Esophagus squamous epithelium (tissue), 5 donors: Measurements from ENCODE around the gene C1orf141. TPM values are rescaled to one million over a fixed set of nuclear protein-coding genes. Genes with fewer than 3 reads are reported as not detected.
"Not testable (repeated sequence)": the region's sequence is repeated elsewhere in the genome, so short reads cannot be mapped to it uniquely, and the experiment has no call there.

Source experiments
- DNase-seq: peaks from one replicate; lab custom pipeline; 2025; lab: John Stamatoyannopoulos, UW
- H3K27ac ChIP-seq, 4 donors: fragments of 200-600 bp; sonication (generic); one replicate each; pipeline ENCODE4 v1.5.1; 2016 to 2019; ENCODE audit warnings: mild to moderate bottlenecking in 1 of 4
- H3K27me3 ChIP-seq, 4 donors: fragments of 200-600 bp; sonication (generic); 1 replicate in 3 of 4; 2 replicates in 1 of 4; pipeline versions ENCODE4 v1.5.1 to v1.6.0; 2017 to 2021; ENCODE audit warnings: antibody characterized with exemption in 1 of 4
- H3K36me3 ChIP-seq, 3 donors: fragments of 200-600 bp; sonication (generic); one replicate each; pipeline ENCODE4 v1.5.1; 2016 to 2019
- H3K4me1 ChIP-seq, 3 donors: fragments of 200-600 bp; sonication (generic); one replicate each; pipeline ENCODE4 v1.5.1; 2017 to 2019
- H3K4me3 ChIP-seq, 4 donors: fragments of 200-600 bp; sonication (generic); 1 replicate in 3 of 4; 2 replicates in 1 of 4; pipeline ENCODE4 v1.5.1; 2016 to 2019; ENCODE audit warnings: mild to moderate bottlenecking in 2 of 4, moderate library complexity in 1 of 4
- H3K9me3 ChIP-seq, 3 donors: fragments of 200-600 bp; sonication (generic); one replicate each; pipeline ENCODE4 v1.5.1; 2016 to 2019
- POLR2A ChIP-seq, 4 donors: fragments of 450-650 bp; IDR thresholded peaks; one replicate each; pipeline ENCODE4 v1.6.1; 2017; ENCODE audit warnings: antibody characterized with exemption in 4 of 4, mild to moderate bottlenecking in 4 of 4, moderate library complexity in 3 of 4
- WGBS, 2 donors: methylation state at CpG; one replicate each; pipeline ENCODE4 v1.1.5; 2018; 5-methylcytosine and 5-hydroxymethylcytosine counted together
- intact Hi-C: fragments of 100-400 bp; cut with DNase I; formaldehyde crosslinking; loops from one replicate; pipeline ENCODE4 v1.15.0; 2022
- total RNA-seq, 4 donors: library from RNA; depleted of rRNA; stranded (reverse); fragments of >200 nt; gene quantifications; one replicate each; pipeline ENCODE4 v1.1.0, GENCODE V29; 2016
- TF ChIP-seq, protein P1 (sequence below), 6 experiments: fragments of 450-650 bp in 4 of 6; fragments of 200-600 bp in 2 of 6; sonication (generic) in 2 of 6; IDR thresholded peaks; one replicate each; pipeline ENCODE4 v1.5.1; 2016 to 2019; ENCODE audit warnings: antibody characterized with exemption in 6 of 6, mild to moderate bottlenecking in 4 of 6, moderate library complexity in 4 of 6
- donor health status: DM: yes; HTN: yes; CAD: no.

C1orf141 gene
- total RNA-seq, 4 donors from 2014 or later = not detected

DNA sequence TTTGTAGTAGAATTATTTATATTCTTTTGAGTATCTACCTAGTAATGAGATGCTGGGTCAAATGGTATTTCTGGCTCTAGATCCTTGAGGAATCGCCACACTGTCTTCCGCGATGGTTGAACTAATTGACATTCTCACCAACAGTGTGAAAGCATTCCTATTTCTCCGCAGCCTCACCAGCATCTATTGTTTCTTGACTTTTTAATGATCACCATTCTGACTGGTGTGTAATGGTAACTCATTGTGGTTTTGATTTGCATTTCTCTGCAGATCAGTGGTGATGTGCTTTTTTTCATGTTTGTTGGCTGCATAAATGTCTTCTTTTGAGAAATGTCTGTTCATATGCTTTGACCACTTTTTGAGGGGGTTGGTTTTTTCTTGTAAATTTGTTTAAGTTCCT is 16.2 kb upstream of the C1orf141 start:
- Histone ChIP-seq H3K4me1 (peaks cover 0 to 11% (median 4%) of the 10 kb centered on the region in 3 donors), H3K4me3 (no peak overlapping the region), H3K9me3 (no peaks in the 10 kb centered on the region), H3K27me3 (peaks cover 0 to 6% (median 0%) of the 10 kb centered on the region in 4 donors), H3K36me3 (no peaks in the 10 kb centered on the region), H3K27ac (no peak overlapping the region)
- TF ChIP-seq, protein P1, sequence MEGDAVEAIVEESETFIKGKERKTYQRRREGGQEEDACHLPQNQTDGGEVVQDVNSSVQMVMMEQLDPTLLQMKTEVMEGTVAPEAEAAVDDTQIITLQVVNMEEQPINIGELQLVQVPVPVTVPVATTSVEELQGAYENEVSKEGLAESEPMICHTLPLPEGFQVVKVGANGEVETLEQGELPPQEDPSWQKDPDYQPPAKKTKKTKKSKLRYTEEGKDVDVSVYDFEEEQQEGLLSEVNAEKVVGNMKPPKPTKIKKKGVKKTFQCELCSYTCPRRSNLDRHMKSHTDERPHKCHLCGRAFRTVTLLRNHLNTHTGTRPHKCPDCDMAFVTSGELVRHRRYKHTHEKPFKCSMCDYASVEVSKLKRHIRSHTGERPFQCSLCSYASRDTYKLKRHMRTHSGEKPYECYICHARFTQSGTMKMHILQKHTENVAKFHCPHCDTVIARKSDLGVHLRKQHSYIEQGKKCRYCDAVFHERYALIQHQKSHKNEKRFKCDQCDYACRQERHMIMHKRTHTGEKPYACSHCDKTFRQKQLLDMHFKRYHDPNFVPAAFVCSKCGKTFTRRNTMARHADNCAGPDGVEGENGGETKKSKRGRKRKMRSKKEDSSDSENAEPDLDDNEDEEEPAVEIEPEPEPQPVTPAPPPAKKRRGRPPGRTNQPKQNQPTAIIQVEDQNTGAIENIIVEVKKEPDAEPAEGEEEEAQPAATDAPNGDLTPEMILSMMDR (IDR thresholded peaks at IDR 0.05) = no peak
- no peak for TF ChIP-seq POLR2A (IDR thresholded peaks at IDR 0.05)
- DNase-seq = no peak
- WGBS, 2 donors = 89% methylated on average over 4 of the region's 4 CpGs
- intact Hi-C loops = no loop called here

DNA sequence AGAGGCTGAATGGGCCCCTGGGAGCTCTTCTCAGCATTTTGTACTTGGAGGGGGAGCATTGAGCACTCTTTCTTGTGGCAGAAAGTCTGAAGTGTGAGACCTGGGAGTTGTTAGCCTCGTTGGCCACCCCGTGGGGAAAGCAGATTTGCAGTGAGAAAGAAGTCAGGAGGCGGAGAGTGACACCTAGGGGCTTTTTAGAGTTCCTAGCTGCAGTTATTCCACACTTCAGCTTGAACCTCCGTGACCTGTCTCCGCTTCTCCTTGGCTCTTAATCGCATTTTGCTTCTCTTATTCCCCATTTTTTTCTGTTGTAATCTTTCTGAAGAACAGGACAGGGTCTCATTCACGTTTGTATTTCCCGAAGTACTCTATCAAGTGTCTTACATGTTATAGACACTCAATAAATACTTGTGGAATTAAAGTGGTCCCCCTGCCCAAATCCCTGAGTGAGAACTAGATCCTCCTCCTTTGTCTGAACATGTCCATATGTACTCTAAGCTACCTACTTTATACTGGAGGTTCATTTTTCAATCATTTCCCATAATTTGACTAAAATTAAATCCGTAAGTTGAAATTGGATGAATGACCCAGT is 14.5 kb upstream of the C1orf141 start:
- H3K27ac ChIP-seq = no peak overlapping the region
- H3K36me3 ChIP-seq = no peaks in the 10 kb centered on the region
- TF ChIP-seq POLR2A (IDR thresholded peaks at IDR 0.05) = no peak
- TF ChIP-seq, protein P1 (IDR thresholded peaks at IDR 0.05) = peak; percentile 48 to 81 (median 70)
- H3K4me3 ChIP-seq = peak overlapping the region in 1 of 4 donors; percentile 2
- no peaks in the 10 kb centered on the region for H3K9me3 ChIP-seq
- H3K4me1 ChIP-seq = peaks cover 0 to 11% (median 4%) of the 10 kb centered on the region in 3 donors
- peaks cover 0 to 4% (median 0%) of the 10 kb centered on the region in 4 donors for H3K27me3 ChIP-seq
- intact Hi-C loops = loop anchor here (5.0 kb wide), 1 partner anchor 152 kb away; no protein-coding TSS in a partner anchor
- WGBS, 2 donors = 16 to 18% methylated on average over 9 of the region's 9 CpGs
- peak; percentile 14 for DNase-seq

DNA sequence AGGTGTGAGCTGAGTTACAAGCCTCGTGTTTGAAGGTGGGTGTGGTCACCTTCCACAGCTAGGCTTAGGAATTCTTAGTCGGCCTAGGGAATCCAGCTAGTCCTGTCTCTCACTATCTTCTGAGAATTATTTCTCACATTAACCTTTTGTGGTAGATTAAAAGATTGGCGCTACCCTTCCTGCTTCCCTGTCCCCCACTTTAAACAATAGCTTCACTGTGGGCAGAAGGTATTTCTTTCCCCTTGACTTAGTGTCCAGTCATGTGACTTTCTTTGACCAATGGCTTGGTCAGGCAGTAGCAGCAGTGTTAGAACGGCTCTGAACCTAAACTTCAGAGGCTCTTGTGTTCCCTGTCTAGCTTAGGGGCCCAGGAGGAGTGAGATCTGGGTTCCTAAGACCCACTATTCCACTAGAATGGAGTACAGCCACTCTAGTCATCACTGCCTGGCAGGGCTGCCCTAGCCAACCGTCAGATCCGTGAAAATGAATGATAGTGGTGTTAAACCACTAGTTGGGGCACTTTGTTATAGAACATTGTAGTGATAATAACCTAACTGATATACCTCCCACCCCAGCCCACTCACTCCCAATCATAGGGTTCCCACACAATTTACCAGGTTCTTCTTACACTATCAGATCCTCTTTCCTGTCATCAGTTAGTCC is 13.9 kb upstream of the C1orf141 start:
- TF ChIP-seq, protein P1 (IDR thresholded peaks at IDR 0.05) = no peak
- no peak for TF ChIP-seq POLR2A (IDR thresholded peaks at IDR 0.05)
- Histone ChIP-seq H3K27ac (no peak overlapping the region), H3K4me1 (peaks cover 0 to 11% (median 4%) of the 10 kb centered on the region in 3 donors), H3K36me3 (no peaks in the 10 kb centered on the region), H3K9me3 (no peaks in the 10 kb centered on the region), H3K27me3 (no peaks in the 10 kb centered on the region), H3K4me3 (peak overlapping the region in 1 of 4 donors; percentile 2)
- WGBS, 2 donors = 43 to 63% methylated on average over 5 of the region's 6 CpGs
- DNase-seq = no peak
- intact Hi-C loops = loop anchor here (5.0 kb wide), 1 partner anchor 151 kb away; no protein-coding TSS in a partner anchor

DNA sequence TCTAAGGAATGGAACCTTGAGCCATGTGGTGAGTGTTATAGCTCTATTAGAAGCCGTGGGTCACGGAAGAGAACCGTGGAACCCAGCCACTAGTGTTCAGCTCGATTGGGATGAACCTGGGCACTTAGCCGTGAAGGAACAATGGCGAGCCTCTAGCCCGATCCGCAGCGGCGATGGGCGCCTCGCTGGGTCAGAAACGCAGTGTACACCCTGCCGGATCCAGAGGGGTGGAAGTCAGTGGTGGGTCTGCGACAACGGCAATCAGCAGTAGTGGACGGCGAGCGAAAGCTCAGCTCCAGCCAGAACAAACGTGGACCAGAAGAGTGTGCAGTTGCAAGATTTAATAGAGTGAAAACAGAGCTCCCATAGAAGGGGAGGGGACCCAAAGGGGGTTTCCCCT is 13.2 kb upstream of the C1orf141 start:
- not testable (repeated sequence) for H3K27ac ChIP-seq, H3K27me3 ChIP-seq, DNase-seq, H3K9me3 ChIP-seq, H3K4me3 ChIP-seq, H3K36me3 ChIP-seq
- 84 to 89% methylated on average over 12 to 16 of the region's 20 CpGs for WGBS, 2 donors
- intact Hi-C loops = loop anchor here (5.0 kb wide), 1 partner anchor 151 kb away; no protein-coding TSS in a partner anchor
- H3K4me1 ChIP-seq = peaks cover 0 to 11% (median 4%) of the 10 kb centered on the region in 3 donors

DNA sequence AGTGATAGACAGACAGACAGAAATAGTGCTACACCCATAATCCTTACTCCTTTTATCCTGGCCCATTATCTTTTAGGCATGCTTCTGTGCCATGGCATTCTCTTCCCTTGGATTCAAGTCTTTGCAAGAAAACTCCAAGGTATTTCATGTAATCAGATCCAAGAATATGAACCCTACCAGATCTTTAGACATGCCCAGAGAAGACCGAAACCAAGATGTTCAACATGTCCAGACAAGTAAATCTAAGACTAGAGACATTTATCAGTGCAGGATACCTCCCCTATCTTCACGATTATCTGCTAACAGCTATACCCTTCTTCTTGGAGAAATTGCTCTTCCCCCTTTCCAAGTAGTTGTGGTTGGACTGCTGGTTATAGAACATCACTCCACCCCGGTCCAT is 11.8 kb upstream of the C1orf141 start:
- no peak for TF ChIP-seq POLR2A (IDR thresholded peaks at IDR 0.05)
- TF ChIP-seq, protein P1 (IDR thresholded peaks at IDR 0.05) = no peak
- Histone ChIP-seq H3K36me3 (no peaks in the 10 kb centered on the region), H3K4me1 (peaks cover 0 to 11% (median 4%) of the 10 kb centered on the region in 3 donors), H3K4me3 (no peak overlapping the region), H3K27ac (no peak overlapping the region), H3K27me3 (no peaks in the 10 kb centered on the region), H3K9me3 (no peaks in the 10 kb centered on the region)
- no peak for DNase-seq
- WGBS, 2 donors = 49 to 75% methylated on average over 3 of the region's 3 CpGs
- intact Hi-C loops = loop anchor here (5.0 kb wide), 1 partner anchor 149 kb away; no protein-coding TSS in a partner anchor
